GM12872 (cell line): ENCODE measurements around the gene DNAL1.

Experiments used
- CTCF ChIP-seq: IDR thresholded peaks from 3 replicates; pipeline ENCODE4 v1.5.1; 2011; ENCODE audit warnings: low read depth, mild to moderate bottlenecking, low read length, moderate library complexity; ENCODE audit not compliant: insufficient read depth

The DNAL1 gene

DNA sequence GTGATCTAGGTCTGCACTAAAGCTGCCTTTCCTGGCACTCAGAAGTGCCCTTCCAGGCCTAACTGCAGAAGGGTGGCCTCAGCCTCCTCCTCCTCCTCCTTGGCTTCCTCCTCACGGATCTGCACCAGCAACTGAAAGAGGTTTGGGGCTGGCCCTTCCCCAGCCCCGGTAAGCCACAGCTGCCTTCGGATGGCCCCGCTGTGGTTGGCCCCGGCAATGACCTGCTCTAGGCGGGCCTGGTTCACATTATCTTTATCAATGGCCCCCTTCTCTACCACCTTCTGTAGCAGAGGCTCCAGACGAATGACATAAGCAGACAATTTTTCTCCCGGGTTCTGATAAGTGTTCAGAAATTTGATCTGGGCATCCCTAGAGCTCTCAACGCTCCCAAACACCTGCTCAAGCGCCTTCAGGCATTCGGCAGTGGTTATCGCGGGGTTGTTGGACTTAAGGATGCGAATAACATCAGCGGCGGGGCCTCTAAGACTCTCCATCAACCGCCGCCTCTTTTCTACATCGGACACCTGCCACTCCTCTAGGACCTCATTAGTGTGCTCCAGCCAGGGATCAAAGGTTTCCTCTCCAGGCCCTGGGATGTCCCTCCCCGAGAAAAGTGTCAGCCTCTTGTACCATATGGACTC is 67.9 kb downstream of the DNAL1 start:
- no peak for TF ChIP-seq CTCF

- TF ChIP-seq CTCF = no peak
These were observed 68.5 kb downstream of the DNAL1 start for GRCh38 chr14:73713206-73713802.

- no peak for TF ChIP-seq CTCF
These were observed 69.2 kb downstream of the DNAL1 start, which contains the start of gene PNMA1 for GRCh38 chr14:73713803-73714655. Gene PNMA1 (minus strand): TSS chr14:73714384. CDS start chr14:73713639, 745 bp downstream.

GRCh38 chr14:73714656-73715081 is 69.9 kb downstream of the DNAL1 start:
- no peak for TF ChIP-seq CTCF

- no peak for TF ChIP-seq CTCF
These were observed 70.9 kb downstream of the DNAL1 start for GRCh38 chr14:73715707-73716106.

DNA sequence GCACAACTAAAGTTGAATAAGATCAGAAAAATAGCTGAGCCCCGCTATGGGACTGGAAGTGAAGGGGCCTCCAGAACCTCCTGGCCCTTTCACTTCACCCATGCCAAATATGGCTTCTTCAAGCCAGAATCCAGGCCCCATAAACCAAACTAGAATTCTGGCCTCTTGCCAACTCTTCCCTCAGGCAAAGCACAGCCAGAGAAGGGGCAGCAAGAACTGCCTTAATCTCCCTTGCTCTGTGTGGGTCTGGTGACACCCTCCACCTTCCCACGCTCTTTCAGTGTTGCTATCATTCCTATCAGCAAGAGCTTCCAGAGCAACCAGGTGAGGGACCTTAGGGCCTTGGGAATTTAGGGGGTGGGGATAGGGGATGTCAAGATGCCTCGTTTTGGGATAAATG is 72.5 kb downstream of the DNAL1 start:
- no peak for TF ChIP-seq CTCF

GRCh38 chr14:73717711-73718417 is 73.1 kb downstream of the DNAL1 start:
- TF ChIP-seq CTCF = no peak
